PC-9 (cell line): Measurements from ENCODE around the gene CTNNB1. TPM values are rescaled to one million over a fixed set of nuclear protein-coding genes. Genes with fewer than 3 reads are reported as not detected.

Experiments
- BruUV-seq: library from RNA; stranded (reverse); fragments of 400-500 nt; replicated peaks from 2 replicates; lab custom pipeline; 2021; lab: Mats Ljungman, UMichigan
- CTCF ChIA-PET: fragments of 300-600 bp; sonication (Branson Sonifier 250); formaldehyde crosslinking; loops from one replicate; lab custom pipeline; 2022; ENCODE audit warnings: antibody characterized with exemption; lab: Charles Lee
- POLR2A ChIA-PET: fragments of 300-600 bp; sonication (Branson Sonifier 250); formaldehyde crosslinking; loops from one replicate; lab custom pipeline; 2022; ENCODE audit warnings: antibody characterized with exemption; ENCODE audit not compliant: unreplicated experiment; lab: Charles Lee
- DNase-seq, 2 experiments: peaks; one replicate each; pipeline versions ENCODE4 v3.0.0 to v3.0.0-alpha.2; 2015 to 2022; ENCODE audit warnings: mixed read lengths in 1 of 2
- H2AFZ ChIP-seq: fragments of 200-600 bp; sonication (generic); 2 replicates; pipeline ENCODE4 v1.8.1; 2017; ENCODE audit warnings: antibody characterized with exemption
- H3F3A ChIP-seq: fragments of 200-600 bp; sonication (generic); 2 replicates; pipeline ENCODE4 v1.8.1; 2017; ENCODE audit warnings: antibody characterized with exemption, mild to moderate bottlenecking, low read depth; ENCODE audit not compliant: insufficient read depth
- H3K27ac ChIP-seq: fragments of 200-600 bp; sonication (generic); 2 replicates; pipeline ENCODE4 v1.6.1; 2016; ENCODE audit warnings: mixed run types
- H3K27me3 ChIP-seq: fragments of 200-600 bp; sonication (generic); 2 replicates; pipeline ENCODE4 v1.6.1; 2016; ENCODE audit warnings: low read depth, mixed run types; ENCODE audit not compliant: insufficient read depth
- H3K36me3 ChIP-seq: fragments of 200-600 bp; sonication (generic); 2 replicates; pipeline ENCODE4 v1.6.1; 2016; ENCODE audit warnings: low read depth, mixed run types
- H3K4me1 ChIP-seq: fragments of 200-600 bp; sonication (generic); replicated peaks from 2 replicates; pipeline ENCODE4 v1.6.1; 2016; ENCODE audit warnings: mixed run types; ENCODE audit not compliant: insufficient read depth
- H3K4me2 ChIP-seq: fragments of 200-600 bp; sonication (generic); 2 replicates; pipeline ENCODE4 v1.6.1; 2017; ENCODE audit warnings: mixed run types
- H3K4me3 ChIP-seq: fragments of 200-600 bp; sonication (generic); 2 replicates; pipeline ENCODE4 v1.6.1; 2016; ENCODE audit warnings: mixed run types
- H3K79me2 ChIP-seq: fragments of 200-600 bp; sonication (generic); 2 replicates; pipeline ENCODE4 v1.6.1; 2017; ENCODE audit warnings: low read depth, mixed run types
- H3K9me2 ChIP-seq: fragments of 200-600 bp; sonication (generic); 2 replicates; pipeline ENCODE4 v1.8.1; 2017; ENCODE audit warnings: mild to moderate bottlenecking; ENCODE audit not compliant: insufficient read depth
- H3K9me3 ChIP-seq: fragments of 200-600 bp; sonication (generic); 2 replicates; pipeline ENCODE4 v1.8.1; 2016; ENCODE audit warnings: low read depth; ENCODE audit not compliant: insufficient read depth
- H4K20me1 ChIP-seq: fragments of 200-600 bp; sonication (generic); 2 replicates; pipeline ENCODE4 v1.8.1; 2017; ENCODE audit not compliant: insufficient read depth
- CTCF ChIP-seq: fragments of 200-600 bp; sonication (generic); conservative IDR thresholded peaks from 2 replicates; pipeline ENCODE4 v1.6.1; 2017; ENCODE audit warnings: mixed run types, antibody characterized with exemption, mild to moderate bottlenecking, moderate library complexity
- EZH2 ChIP-seq: fragments of 200-600 bp; sonication (generic); IDR thresholded peaks from 2 replicates; pipeline ENCODE4 v1.8.0; 2017; ENCODE audit warnings: antibody characterized with exemption, low read depth
- intact Hi-C: fragments of 100-400 bp; cut with micrococcal nuclease; formaldehyde crosslinking; loops from one replicate; pipeline ENCODE4 v1.10.0; 2022; ENCODE audit not compliant: unreplicated experiment
- total RNA-seq: library from RNA; stranded (reverse); gene quantifications from 2 replicates; pipeline ENCODE4 v1.2.3, GENCODE V29; 2021

Gene CTNNB1
- total RNA-seq, 1 experiment from 2014 or later: 251 TPM

GRCh38 chr3:41267975-41268640, 68.8 kb downstream of the CTNNB1 start:
- no TSS peak for BruUV-seq
- H4K20me1 ChIP-seq: no peaks in the 10 kb centered on the region
- TF ChIP-seq CTCF (no peak), EZH2 (no peak)
- H3K79me2 ChIP-seq: no peaks in the 10 kb centered on the region
- intact Hi-C loops: no loop called here
- H3K27me3 ChIP-seq: no peaks in the 10 kb centered on the region
- peak overlapping the region; percentile 35; the same call in 1 of the 2 replicates for H3K4me2 ChIP-seq
- no peaks in the 10 kb centered on the region for H3K9me2 ChIP-seq
- no peak overlapping the region for H2AFZ ChIP-seq
- peak overlapping the region; percentile 70 for H3K27ac ChIP-seq
- peaks cover 3% of the 10 kb centered on the region; the same call in 1 of the 2 replicates for H3F3A ChIP-seq
- no peaks in the 10 kb centered on the region; the same call in 1 of the 2 replicates for H3K9me3 ChIP-seq
- POLR2A ChIA-PET: no interaction called here
- CTCF ChIA-PET: no interaction called here
- no peak overlapping the region for H3K4me3 ChIP-seq
- H3K4me1 ChIP-seq: peaks cover 18% of the 10 kb centered on the region
- DNase-seq: peak; percentile 70 to 93
- H3K36me3 ChIP-seq: no peaks in the 10 kb centered on the region

DNA sequence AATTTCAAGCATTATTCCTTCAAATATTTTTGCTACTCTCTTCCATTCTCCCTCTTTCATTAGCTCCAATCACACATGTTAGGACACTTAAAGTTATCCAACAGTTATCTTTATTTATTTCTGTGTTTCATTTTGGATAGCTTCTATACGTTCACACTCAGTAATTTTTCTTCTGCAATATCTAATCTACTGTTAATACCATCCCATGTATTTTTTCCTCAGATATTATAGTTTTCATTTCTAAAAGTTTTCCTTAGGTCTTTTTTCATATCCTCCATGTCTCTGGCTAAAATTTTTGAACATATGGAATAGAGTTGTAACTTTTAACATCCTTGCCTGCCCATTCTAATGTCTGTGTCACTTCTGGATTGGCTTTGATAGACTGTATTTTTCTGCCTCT, 73.4 kb downstream of the CTNNB1 start:
- intact Hi-C loops: no loop called here
- H3F3A ChIP-seq: peaks cover 3% of the 10 kb centered on the region; the same call in 1 of the 2 replicates
- H3K4me1 ChIP-seq: peaks cover 32% of the 10 kb centered on the region
- H3K27ac ChIP-seq: no peak overlapping the region
- no peak overlapping the region for H2AFZ ChIP-seq
- TF ChIP-seq CTCF (no peak), EZH2 (no peak)
- H3K4me3 ChIP-seq: no peak overlapping the region
- no peak for DNase-seq
- H3K4me2 ChIP-seq: no peak overlapping the region
- BruUV-seq: no TSS peak
- ChIA-PET POLR2A (no interaction called here), CTCF (no interaction called here)
- H4K20me1 ChIP-seq: no peaks in the 10 kb centered on the region
- H3K9me3 ChIP-seq: no peaks in the 10 kb centered on the region; the same call in 1 of the 2 replicates
- no peaks in the 10 kb centered on the region for H3K79me2 ChIP-seq
- H3K9me2 ChIP-seq: no peaks in the 10 kb centered on the region
- H3K36me3 ChIP-seq: no peaks in the 10 kb centered on the region
- H3K27me3 ChIP-seq: no peaks in the 10 kb centered on the region

DNA sequence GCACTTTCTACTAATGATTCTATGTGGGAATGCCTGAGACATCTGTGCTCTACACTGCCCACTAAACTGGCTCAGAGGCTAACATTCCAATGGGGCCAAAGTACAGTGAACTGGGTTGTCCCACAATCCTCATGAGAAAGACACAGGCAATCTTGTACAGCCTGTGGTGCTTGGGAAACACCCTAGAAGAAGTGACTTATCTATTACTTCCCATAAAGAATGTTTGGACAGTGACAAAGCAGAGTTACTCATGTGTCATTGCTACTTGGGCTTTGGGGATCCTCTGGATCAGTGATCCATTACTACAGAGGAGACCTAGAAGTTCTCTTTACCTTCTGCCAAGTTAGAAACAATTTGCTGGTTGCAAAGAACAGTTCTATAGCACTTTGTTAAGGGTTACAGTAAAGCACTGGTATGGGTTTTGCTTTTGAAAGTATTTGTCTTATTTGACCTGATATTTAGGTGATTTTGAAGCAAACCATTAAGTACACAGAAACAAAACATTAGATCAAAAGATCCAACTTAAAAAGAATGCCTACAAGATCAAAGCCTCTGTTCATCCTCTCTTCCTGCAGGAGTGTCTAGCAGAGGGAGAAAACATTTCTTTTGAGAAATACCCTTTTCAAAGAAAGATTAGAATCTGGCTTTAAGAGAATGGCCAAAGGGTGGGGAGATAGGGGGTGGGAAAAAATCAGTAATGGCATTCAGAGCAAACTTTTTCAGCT, 75.8 kb downstream of the CTNNB1 start:
- H3K9me3 ChIP-seq: no peaks in the 10 kb centered on the region; the same call in 1 of the 2 replicates
- no peak overlapping the region for H2AFZ ChIP-seq
- H3K36me3 ChIP-seq: no peaks in the 10 kb centered on the region
- H3K27ac ChIP-seq: peak overlapping the region; percentile 40
- no peak overlapping the region for H3K4me3 ChIP-seq
- no peaks in the 10 kb centered on the region for H3K27me3 ChIP-seq
- peak overlapping the region; percentile 19; the same call in 1 of the 2 replicates for H3K4me2 ChIP-seq
- TF ChIP-seq EZH2: no peak
- no peak for TF ChIP-seq CTCF
- H3K4me1 ChIP-seq: peaks cover 25% of the 10 kb centered on the region
- POLR2A ChIA-PET: no interaction called here
- intact Hi-C loops: no loop called here
- H3K79me2 ChIP-seq: no peaks in the 10 kb centered on the region
- CTCF ChIA-PET: no interaction called here
- no peaks in the 10 kb centered on the region for H3K9me2 ChIP-seq
- no peaks in the 10 kb centered on the region for H4K20me1 ChIP-seq
- no peaks in the 10 kb centered on the region for H3F3A ChIP-seq
- peak; percentile 11 to 83 for DNase-seq
- no TSS peak for BruUV-seq
